ENCODE results near the gene ZMYND11. TPM values are rescaled to one million over a fixed set of nuclear protein-coding genes. Genes with fewer than 3 reads are reported as not detected.

The ZMYND11 gene
- total and polyA plus RNA-seq, 2 of the 8 experiments (the other 6 are each of a cell fraction or from before 2014, with no cell fraction given) = 7.5 to 26.6 TPM

DNA sequence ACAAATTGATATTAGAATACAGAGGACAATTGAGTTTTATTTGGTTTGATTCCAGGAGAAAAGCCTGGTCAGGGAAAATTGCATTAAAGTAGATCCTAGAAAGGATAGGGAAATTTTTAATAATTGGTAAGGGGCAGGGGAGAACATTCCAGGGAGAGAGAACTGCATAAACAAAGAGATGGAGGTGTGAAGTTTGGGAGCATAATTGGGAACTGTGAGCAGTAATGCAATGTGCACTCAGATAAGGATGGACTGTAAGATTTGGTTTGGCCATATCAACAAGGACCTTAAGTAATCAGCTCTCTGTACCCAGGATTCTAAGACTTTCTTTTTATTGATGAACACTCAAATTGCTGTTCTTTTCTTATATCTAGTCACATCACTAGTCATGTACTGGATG, 41.4 kb downstream of the ZMYND11 start:
- ChIA-PET CTCF (ENCODE audit: partially characterized antibody) (interaction anchor here (0.6 kb wide), 1 partner anchor 17 kb away, joined by 3 read pairs; no protein-coding TSS in a partner anchor), POLR2A (ENCODE audit: partially characterized antibody) (no interaction called here)
- Histone ChIP-seq H3K56ac (replicated peaks; ENCODE audit: insufficient read length, low read depth, low read length) (no peak overlapping the region), H3K4me2 (ENCODE audit: insufficient read depth in 1 of 2, low read depth in 2 of 2, low read length in 2 of 2) (no peak overlapping the region), H3K14ac (ENCODE audit: insufficient read length) (no peak overlapping the region), H2AFZ (ENCODE audit: low read length) (no peak overlapping the region), H2BK15ac (ENCODE audit: low read length) (no peak overlapping the region), H4K8ac (ENCODE audit: extremely low read depth, insufficient read depth, low read length) (no peak overlapping the region), H3K4ac (replicated peaks; ENCODE audit: insufficient read length, low read depth, low read length) (no peak overlapping the region), H3K4me3 (ENCODE audit: extremely low read depth in 1 of 4, insufficient read depth in 2 of 4, low read depth in 3 of 4, low read length in 4 of 4) (no peak overlapping the region), H4K91ac (replicated peaks; ENCODE audit: insufficient read length, low read length) (no peak overlapping the region), H3K79me2 (ENCODE audit: control insufficient read depth in 1 of 2, insufficient read depth in 2 of 2, low read length in 2 of 2) (peaks cover 0 to 7% of the 10 kb centered on the region in 2 experiments; a peak in 2 of 4 replicates), H3K27me3 (replicated peaks in 1 of 4; ENCODE audit: control insufficient read depth in 3 of 4, extremely low read depth in 1 of 4, insufficient read depth in 3 of 4, low read length in 3 of 4) (no peaks in the 10 kb centered on the region), H3K9ac (replicated peaks in 1 of 4; ENCODE audit: extremely low read depth in 1 of 4, low read depth in 3 of 4, low read length in 3 of 4) (no peak overlapping the region), H2BK12ac (ENCODE audit: low read depth, low read length) (no peak overlapping the region), H3K9me3 (ENCODE audit: insufficient read depth in 2 of 2, low read depth in 1 of 2, low read length in 1 of 2) (no peaks in the 10 kb centered on the region), H2BK5ac (ENCODE audit: low read depth, low read length) (no peak overlapping the region), H3K27ac (ENCODE audit: low read depth, low read length) (no peak overlapping the region), H3K79me1 (ENCODE audit: low read depth, low read length) (no peaks in the 10 kb centered on the region), H4K20me1 (replicated peaks in 1 of 2; ENCODE audit: control insufficient read depth in 1 of 2, insufficient read depth in 2 of 2, low read length in 2 of 2) (peaks cover 0 to 3% of the 10 kb centered on the region in 2 experiments), H3K18ac (ENCODE audit: extremely low read depth, low read length) (no peak overlapping the region), H3K36me3 (ENCODE audit: control insufficient read depth in 2 of 4, insufficient read depth in 4 of 4, low read length in 3 of 4) (no peaks in the 10 kb centered on the region; a peak in 1 of 8 replicates), H3K23ac (ENCODE audit: insufficient read length) (no peak overlapping the region), H2BK120ac (replicated peaks; ENCODE audit: low read depth, low read length) (no peak overlapping the region), H3K23me2 (ENCODE audit: low read depth, low read length) (no peaks in the 10 kb centered on the region), H2BK20ac (ENCODE audit: low read length) (no peak overlapping the region), H2AK5ac (ENCODE audit: low read depth, low read length) (no peak overlapping the region), H3K4me1 (replicated peaks in 1 of 4; ENCODE audit: control insufficient read depth in 3 of 4, insufficient read depth in 4 of 4, low read length in 3 of 4) (no peaks in the 10 kb centered on the region), H4K5ac (ENCODE audit: insufficient read length, low read depth, low read length) (no peak overlapping the region)
- FAIRE-seq = no peak
- no peak for TF ChIP-seq RXRA (IDR thresholded peaks at IDR 0.05; ENCODE audit: insufficient read depth, low read depth, low read length)
- no peak for TF ChIP-seq MAFK (IDR thresholded peaks at IDR 0.05; ENCODE audit: low read depth, low read length)
- no peak for TF ChIP-seq ATF2 (IDR thresholded peaks at IDR 0.05; ENCODE audit: low read length)
- TF ChIP-seq KDM4A (IDR thresholded peaks at IDR 0.05; ENCODE audit: low read depth, low read length, severe bottlenecking) = no peak
- TF ChIP-seq CTCF (IDR thresholded peaks at IDR 0.05; ENCODE audit: control extremely low read depth in 1 of 3, insufficient read depth in 1 of 3, low read depth in 1 of 3, low read length in 3 of 3) = no peak
- DNase-seq (ENCODE audit: low read depth in 1 of 2, low spot score in 2 of 2) = no peak
